HG03108 (cell line): ENCODE measurements around the gene VPS52.

Source experiments
- ATAC-seq: cut with Tn5 transposase; IDR thresholded peaks from one replicate; pipeline ENCODE4 v1.9.1; 2021; ENCODE audit warnings: moderate library complexity; ENCODE audit not compliant: unreplicated experiment

The VPS52 gene

GRCh38 chr6:33212857-33213165, 58.9 kb downstream of the VPS52 start:
- ATAC-seq = no peak

DNA sequence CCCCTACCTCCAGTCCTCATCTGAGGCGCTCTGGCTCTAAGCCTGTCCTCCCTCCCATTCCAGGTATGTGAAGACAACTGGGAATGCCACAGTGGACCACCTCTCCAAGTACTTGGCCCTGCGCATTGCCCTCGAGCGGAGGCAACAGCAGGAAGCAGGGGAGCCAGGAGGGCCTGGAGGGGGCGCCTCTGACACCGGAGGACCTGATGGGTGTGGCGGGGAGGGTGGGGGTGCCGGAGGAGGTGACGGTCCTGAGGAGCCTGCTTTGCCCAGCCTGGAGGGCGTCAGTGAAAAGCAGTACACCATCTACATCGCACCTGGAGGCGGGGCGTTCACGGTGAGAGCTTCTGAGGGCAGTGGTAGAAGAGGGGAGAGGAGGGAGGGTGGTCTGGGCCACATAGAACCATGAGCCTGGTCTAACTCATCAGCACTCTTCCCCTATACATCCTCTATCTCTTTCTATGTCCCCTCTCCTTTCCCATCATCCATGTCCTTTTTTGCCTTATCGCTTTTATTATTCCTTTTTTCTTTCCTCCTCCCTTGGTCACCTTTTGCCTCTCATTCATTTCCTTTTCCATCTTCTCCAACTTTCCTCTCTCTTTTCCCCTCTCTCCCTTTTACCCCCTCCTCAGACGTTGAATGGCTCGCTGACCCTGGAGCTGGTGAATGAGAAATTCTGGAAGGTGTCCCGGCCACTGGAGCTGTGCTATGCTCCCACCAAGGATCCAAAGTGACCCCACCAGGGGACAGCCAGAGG, 59.8 kb downstream of the VPS52 start:
- no peak for ATAC-seq

- ATAC-seq = no peak
Observed at GRCh38 chr6:33211136-33211535, 60.5 kb downstream of the VPS52 start.

DNA sequence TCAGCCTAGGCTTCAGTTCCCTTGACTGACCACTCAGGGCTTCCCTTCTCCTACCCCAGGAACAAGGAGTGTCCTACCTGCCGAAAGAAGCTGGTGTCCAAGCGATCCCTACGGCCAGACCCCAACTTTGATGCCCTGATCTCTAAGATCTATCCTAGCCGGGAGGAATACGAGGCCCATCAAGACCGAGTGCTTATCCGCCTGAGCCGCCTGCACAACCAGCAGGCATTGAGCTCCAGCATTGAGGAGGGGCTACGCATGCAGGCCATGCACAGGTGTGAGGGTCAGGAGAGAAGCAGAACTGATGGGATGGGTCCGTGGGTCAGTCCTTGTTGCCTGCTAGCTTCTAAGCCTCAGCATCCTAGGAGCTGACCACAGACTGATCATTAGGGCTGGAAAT, 61.8 kb downstream of the VPS52 start:
- ATAC-seq = no peak

GRCh38 chr6:33208091-33208967, 63.3 kb downstream of the VPS52 start, which contains the start of gene RING1:
Gene RING1 (plus strand): TSS chr6:33208500. CDS start chr6:33208823, 323 bp downstream.
- no peak for ATAC-seq

DNA sequence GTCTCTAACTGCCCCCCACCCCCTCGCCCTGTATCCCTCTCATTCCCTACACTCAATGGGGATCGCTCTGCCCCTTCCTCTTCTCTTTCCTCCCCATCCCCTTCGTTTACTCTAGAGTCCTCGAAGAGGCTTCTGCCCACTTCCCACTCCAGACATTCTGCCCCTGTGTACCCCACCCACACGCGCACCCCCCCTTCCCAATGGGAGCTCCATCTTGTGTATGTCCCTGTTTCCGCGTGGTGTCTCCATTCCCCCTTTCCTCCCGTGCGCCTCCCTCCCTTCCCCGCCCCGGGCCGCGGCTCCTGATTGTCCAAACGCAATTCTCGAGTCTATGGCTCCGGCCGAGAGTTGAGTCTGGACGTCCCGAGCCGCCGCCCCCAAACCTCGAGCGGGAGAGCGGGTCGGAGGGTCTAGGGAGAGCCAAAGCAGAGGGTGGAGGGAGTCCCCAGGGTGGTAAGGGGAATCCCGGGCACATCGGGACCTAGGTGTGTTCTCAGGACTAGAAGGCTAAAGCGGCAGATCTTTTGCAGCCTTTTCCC, 64.1 kb downstream of the VPS52 start:
- ATAC-seq = no peak

- no peak for ATAC-seq
Observed at GRCh38 chr6:33206864-33207551, 64.7 kb downstream of the VPS52 start.

- no peak for ATAC-seq
Observed at GRCh38 chr6:33206027-33206863, 65.4 kb downstream of the VPS52 start.

DNA sequence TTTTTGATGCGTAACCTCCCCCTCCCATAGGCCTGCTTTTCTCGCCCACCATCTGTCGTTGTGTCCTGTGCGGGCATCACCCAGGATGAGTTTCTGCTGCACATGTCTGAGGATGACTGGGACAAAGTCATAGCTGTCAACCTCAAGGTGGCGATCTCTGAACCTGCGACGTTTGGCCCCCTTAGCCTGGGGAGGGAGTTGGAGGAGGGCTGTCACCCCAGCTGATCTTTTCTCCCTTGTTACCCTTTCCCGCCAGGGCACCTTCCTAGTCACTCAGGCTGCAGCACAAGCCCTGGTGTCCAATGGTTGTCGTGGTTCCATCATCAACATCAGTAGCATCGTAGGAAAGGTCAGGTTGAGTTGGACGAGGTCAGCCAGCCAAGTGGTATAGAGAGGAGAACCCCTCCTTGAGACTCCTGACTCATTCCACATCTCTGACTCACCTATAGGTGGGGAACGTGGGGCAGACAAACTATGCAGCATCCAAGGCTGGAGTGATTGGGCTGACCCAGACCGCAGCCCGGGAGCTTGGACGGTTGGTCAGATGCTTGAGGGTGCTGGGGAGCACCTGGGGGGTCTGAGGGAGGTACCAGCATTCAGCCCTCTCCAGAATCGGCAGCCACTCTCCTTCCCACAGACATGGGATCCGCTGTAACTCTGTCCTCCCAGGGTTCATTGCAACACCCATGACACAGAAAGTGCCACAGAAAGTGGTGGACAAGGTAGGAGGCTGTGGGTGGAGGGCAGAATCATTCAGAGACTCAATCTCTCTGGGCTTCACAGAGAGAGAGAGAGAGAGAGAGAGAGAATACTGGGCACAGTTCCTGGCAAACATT, 66.3 kb downstream of the VPS52 start:
- no peak for ATAC-seq

GRCh38 chr6:33204415-33205190, 67.1 kb downstream of the VPS52 start, which contains the start of gene HSD17B8:
Gene HSD17B8 (plus strand): TSS chr6:33204655. CDS start chr6:33204669, 14 bp downstream.
- peak; percentile 45 for ATAC-seq

DNA sequence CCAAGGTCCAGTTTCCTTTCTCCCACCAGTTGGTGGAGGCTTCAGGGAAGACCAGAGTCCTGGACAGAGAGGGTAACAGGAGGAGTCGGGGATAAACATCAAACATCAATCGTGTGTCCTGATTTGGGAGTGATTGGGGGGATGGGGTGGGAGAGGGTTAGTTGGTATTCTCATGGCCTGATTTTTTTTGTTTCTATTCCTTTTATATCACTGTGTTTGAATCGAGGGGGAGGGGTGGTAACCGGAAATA, 67.6 kb downstream of the VPS52 start:
- ATAC-seq = no peak

DNA sequence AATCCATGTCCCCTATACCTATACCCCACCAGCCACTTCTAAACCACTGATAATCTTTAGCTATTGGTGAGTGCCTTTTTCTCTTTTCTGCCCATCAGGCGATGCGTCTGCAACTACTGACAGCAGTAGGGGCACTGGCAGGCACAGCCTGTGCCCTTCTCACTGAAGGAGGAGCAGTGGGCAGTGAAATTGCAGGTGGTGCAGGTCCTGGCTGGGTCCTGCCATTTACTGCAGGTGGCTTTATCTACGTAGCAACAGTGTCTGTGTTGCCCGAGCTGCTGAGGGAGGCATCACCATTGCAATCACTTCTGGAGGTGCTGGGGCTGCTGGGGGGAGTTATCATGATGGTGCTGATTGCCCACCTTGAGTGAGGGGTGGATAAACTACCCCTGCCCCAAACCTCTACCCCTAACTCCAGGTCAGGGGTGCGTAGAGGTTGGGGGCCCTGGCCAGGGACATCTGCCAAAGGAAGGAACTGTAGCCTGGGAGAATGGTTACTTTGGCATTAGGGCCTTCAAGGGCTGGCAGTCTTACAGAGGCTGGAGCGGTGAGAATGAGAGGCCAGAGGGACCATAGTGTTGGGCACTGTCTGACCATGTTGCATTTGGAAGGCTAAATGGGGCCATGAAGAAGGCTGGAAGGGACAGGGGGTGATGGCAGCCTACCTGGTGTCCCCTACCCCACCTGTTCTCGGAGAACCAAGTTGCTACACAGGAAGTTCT, 68.1 kb downstream of the VPS52 start:
- no peak for ATAC-seq

DNA sequence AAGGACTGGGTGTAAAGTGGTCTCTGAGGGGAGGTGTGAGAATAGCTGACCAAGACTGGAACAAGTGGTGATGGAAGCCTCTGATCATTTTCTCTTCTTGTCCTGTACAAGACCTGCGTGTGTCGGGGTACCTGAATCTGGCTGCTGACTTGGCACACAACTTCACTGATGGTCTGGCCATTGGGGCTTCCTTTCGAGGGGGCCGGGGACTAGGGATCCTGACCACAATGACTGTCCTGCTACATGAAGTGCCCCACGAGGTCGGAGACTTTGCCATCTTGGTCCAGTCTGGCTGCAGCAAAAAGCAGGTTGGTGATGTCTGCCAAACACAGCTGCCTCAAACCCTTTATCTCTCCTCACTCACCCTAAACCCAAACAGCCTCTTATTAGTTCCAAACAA, 68.9 kb downstream of the VPS52 start:
- no peak for ATAC-seq

- no peak for ATAC-seq
Observed at GRCh38 chr6:33201935-33202334, 69.7 kb downstream of the VPS52 start.

- no peak for ATAC-seq
Observed at GRCh38 chr6:33201147-33201545, 70.5 kb downstream of the VPS52 start.
